CD4-positive, CD25-positive, alpha-beta regulatory T cell (primary cell): ENCODE data around the gene ABCA8. TPM values are rescaled to one million over a fixed set of nuclear protein-coding genes. Genes with fewer than 3 reads are reported as not detected.
"Not testable (repeated sequence)": the region's sequence is repeated elsewhere in the genome, so short reads cannot be mapped to it uniquely, and the experiment has no call there.

Source experiments
- ATAC-seq, 2 donors: fragments of 150-1000 bp; cut with Tn5 transposase; one replicate each; pipeline ENCODE4 v1.10.0; 2021; ENCODE audit warnings: low read depth in 2 of 2, moderate number of reproducible peaks in 2 of 2, moderate library complexity in 1 of 2
- DNase-seq, 3 donors: peaks; one replicate each; pipeline versions ENCODE4 v3.0.0 to v3.0.0-alpha.2; 2012 to 2022; ENCODE audit warnings: mixed read lengths in 1 of 3
- H3K27ac ChIP-seq: one replicate; pipeline ENCODE4 v1.7.0; 2013; ENCODE audit warnings: mild to moderate bottlenecking, low read length; ENCODE audit not compliant: insufficient read depth, poor library complexity, severe bottlenecking
- H3K27me3 ChIP-seq: one replicate; pipeline ENCODE4 v1.7.0; 2013; ENCODE audit warnings: low read length; ENCODE audit not compliant: control insufficient read depth, insufficient read depth
- H3K36me3 ChIP-seq: one replicate; pipeline ENCODE4 v1.7.0; 2013; ENCODE audit warnings: mild to moderate bottlenecking, low read length, moderate library complexity; ENCODE audit not compliant: control insufficient read depth, insufficient read depth
- H3K4me1 ChIP-seq: 2 replicates; pipeline ENCODE4 v1.7.0; 2013; ENCODE audit warnings: mild to moderate bottlenecking, low read length; ENCODE audit not compliant: insufficient read depth, control insufficient read depth, poor library complexity, severe bottlenecking
- H3K4me3 ChIP-seq: one replicate; pipeline ENCODE4 v1.7.0; 2013; ENCODE audit warnings: low read depth, mild to moderate bottlenecking, low read length, moderate library complexity
- H3K9me3 ChIP-seq, 2 experiments: 1 replicate in 1 of 2; 2 replicates in 1 of 2; pipeline ENCODE4 v1.7.0; 2013; ENCODE audit warnings: low read length in 2 of 2, mild to moderate bottlenecking in 1 of 2, moderate library complexity in 1 of 2; ENCODE audit not compliant: control insufficient read depth in 2 of 2
- H3K27ac Mint-ChIP-seq, 3 donors: one replicate each; pipeline ENCODE4 v1.8.0; 2020 to 2022; ENCODE audit warnings: mild to moderate bottlenecking in 3 of 3, mixed read lengths in 3 of 3, moderate library complexity in 2 of 3
- H3K27me3 Mint-ChIP-seq: one replicate; pipeline ENCODE4 v1.8.0; 2022; ENCODE audit warnings: mild to moderate bottlenecking, mixed read lengths
- H3K36me3 Mint-ChIP-seq: one replicate; pipeline ENCODE4 v1.8.0; 2020; ENCODE audit warnings: mixed read lengths
- H3K4me1 Mint-ChIP-seq, 4 donors: one replicate each; pipeline ENCODE4 v1.8.0; 2020 to 2022; ENCODE audit warnings: mixed read lengths in 4 of 4, mild to moderate bottlenecking in 1 of 4
- H3K4me3 Mint-ChIP-seq, 4 donors: one replicate each; pipeline ENCODE4 v1.8.0; 2020 to 2022; ENCODE audit warnings: mild to moderate bottlenecking in 4 of 4, mixed read lengths in 4 of 4, moderate library complexity in 3 of 4
- H3K9me3 Mint-ChIP-seq, 7 donors: one replicate each; pipeline ENCODE4 v1.8.0; 2020 to 2022; ENCODE audit warnings: mixed read lengths in 7 of 7, mild to moderate bottlenecking in 3 of 7, moderate library complexity in 2 of 7
- polyA plus RNA-seq, 4 donors: library from polyadenylated mRNA; unstranded; fragments of 300-500 nt; fragmentation: Illumina TruSeq; gene quantifications; one replicate each; pipeline ENCODE4 v1.2.3, GENCODE V29; 2021
- total RNA-seq: library from RNA; stranded (reverse); gene quantifications from one replicate; pipeline ENCODE4 v1.2.3, GENCODE V29; 2022

ABCA8 gene
- total and polyA plus RNA-seq, 5 donors from 2014 or later = not detected

- H3K4me1 ChIP-seq = no peaks in the 10 kb centered on the region
- H3K4me3 ChIP-seq = no peak overlapping the region
- H3K27me3 ChIP-seq = peaks cover 2% of the 10 kb centered on the region
- no peaks in the 10 kb centered on the region for H3K9me3 ChIP-seq
- no peaks in the 10 kb centered on the region for H3K36me3 ChIP-seq
- Mint-ChIP-seq H3K4me3 (no peak overlapping the region), H3K4me1 (no peaks in the 10 kb centered on the region), H3K27me3 (no peaks in the 10 kb centered on the region), H3K27ac (no peak overlapping the region), H3K36me3 (no peaks in the 10 kb centered on the region), H3K9me3 (peaks cover 0 to 3% (median 2%) of the 10 kb centered on the region in 7 donors)
- H3K27ac ChIP-seq = no peak overlapping the region
- no peak for DNase-seq
- no peak for ATAC-seq
These were observed 17.0 kb upstream of the ABCA8 start for GRCh38 chr17:68972119-68972704.

GRCh38 chr17:68969101-68969500, 13.9 kb upstream of the ABCA8 start:
- Mint-ChIP-seq H3K4me3 (no peak overlapping the region), H3K9me3 (peaks cover 0 to 4% (median 0%) of the 10 kb centered on the region in 7 donors), H3K4me1 (no peaks in the 10 kb centered on the region)

GRCh38 chr17:68963958-68964357, 8.8 kb upstream of the ABCA8 start:
- Mint-ChIP-seq H3K4me3 (no peak overlapping the region), H3K9me3 (peaks cover 0 to 4% (median 2%) of the 10 kb centered on the region in 7 donors), H3K36me3 (no peaks in the 10 kb centered on the region), H3K27ac (no peak overlapping the region), H3K4me1 (no peaks in the 10 kb centered on the region), H3K27me3 (no peaks in the 10 kb centered on the region)
- no peaks in the 10 kb centered on the region for H3K4me1 ChIP-seq
- H3K27ac ChIP-seq = no peak overlapping the region
- no peak for ATAC-seq
- no peak for DNase-seq
- no peaks in the 10 kb centered on the region for H3K9me3 ChIP-seq
- H3K4me3 ChIP-seq = no peak overlapping the region
- no peaks in the 10 kb centered on the region for H3K36me3 ChIP-seq
- no peaks in the 10 kb centered on the region for H3K27me3 ChIP-seq

More at GRCh38 chr17:68969101-68969500, 13.9 kb upstream of the ABCA8 start:
- Histone ChIP-seq H3K27ac (no peak overlapping the region), H3K9me3 (no peaks in the 10 kb centered on the region), H3K4me3 (no peak overlapping the region), H3K27me3 (no peaks in the 10 kb centered on the region), H3K36me3 (no peaks in the 10 kb centered on the region), H3K4me1 (no peaks in the 10 kb centered on the region)
- no peak overlapping the region for H3K27ac Mint-ChIP-seq
- H3K27me3 Mint-ChIP-seq = no peaks in the 10 kb centered on the region
- ATAC-seq = no peak
- H3K36me3 Mint-ChIP-seq = no peaks in the 10 kb centered on the region
- DNase-seq = no peak

GRCh38 chr17:68961214-68961882, 6.2 kb upstream of the ABCA8 start:
- ATAC-seq = no peak
- no peak overlapping the region for H3K27ac ChIP-seq
- H3K4me3 ChIP-seq = no peak overlapping the region
- no peak for DNase-seq
- H3K9me3 Mint-ChIP-seq = peaks cover 0 to 3% (median 2%) of the 10 kb centered on the region in 7 donors
- no peaks in the 10 kb centered on the region for H3K27me3 Mint-ChIP-seq
- H3K36me3 Mint-ChIP-seq = no peaks in the 10 kb centered on the region
- no peak overlapping the region for H3K4me3 Mint-ChIP-seq
- H3K4me1 ChIP-seq = no peaks in the 10 kb centered on the region
- no peaks in the 10 kb centered on the region for H3K9me3 ChIP-seq
- no peaks in the 10 kb centered on the region for H3K27me3 ChIP-seq
- no peaks in the 10 kb centered on the region for H3K4me1 Mint-ChIP-seq
- H3K36me3 ChIP-seq = no peaks in the 10 kb centered on the region
- H3K27ac Mint-ChIP-seq = no peak overlapping the region

GRCh38 chr17:68959117-68959516, 3.9 kb upstream of the ABCA8 start:
- H3K4me1 ChIP-seq, H3K9me3 Mint-ChIP-seq, H3K36me3 ChIP-seq, H3K9me3 ChIP-seq, H3K4me3 Mint-ChIP-seq, H3K27ac Mint-ChIP-seq, DNase-seq, ATAC-seq, H3K36me3 Mint-ChIP-seq, H3K4me3 ChIP-seq, H3K27me3 Mint-ChIP-seq, H3K4me1 Mint-ChIP-seq, H3K27ac ChIP-seq, H3K27me3 ChIP-seq: not testable (repeated sequence)

GRCh38 chr17:68957944-68958343, 2.8 kb upstream of the ABCA8 start:
- no peaks in the 10 kb centered on the region for H3K27me3 ChIP-seq
- H3K27me3 Mint-ChIP-seq = no peaks in the 10 kb centered on the region

GRCh38 chr17:68954146-68954896, 871 bp downstream of the ABCA8 start:
- H3K27ac ChIP-seq = no peak overlapping the region
- no peaks in the 10 kb centered on the region for H3K4me1 ChIP-seq
- H3K27me3 Mint-ChIP-seq = no peaks in the 10 kb centered on the region
- DNase-seq = no peak
- no peak overlapping the region for H3K27ac Mint-ChIP-seq
- H3K9me3 Mint-ChIP-seq = peaks cover 0 to under 1% (median 0%) of the 10 kb centered on the region in 7 donors
- no peaks in the 10 kb centered on the region for H3K9me3 ChIP-seq
- H3K27me3 ChIP-seq = no peaks in the 10 kb centered on the region
- no peaks in the 10 kb centered on the region for H3K36me3 ChIP-seq
- H3K36me3 Mint-ChIP-seq = no peaks in the 10 kb centered on the region
- no peak for ATAC-seq
- no peak overlapping the region for H3K4me3 ChIP-seq
- H3K4me1 Mint-ChIP-seq = no peaks in the 10 kb centered on the region
- no peak overlapping the region for H3K4me3 Mint-ChIP-seq

More at GRCh38 chr17:68957944-68958343, 2.8 kb upstream of the ABCA8 start:
- Histone ChIP-seq H3K9me3 (no peaks in the 10 kb centered on the region), H3K36me3 (no peaks in the 10 kb centered on the region), H3K27ac (no peak overlapping the region), H3K4me3 (no peak overlapping the region), H3K4me1 (no peaks in the 10 kb centered on the region)
- H3K9me3 Mint-ChIP-seq = peaks cover 0 to 2% (median 0%) of the 10 kb centered on the region in 7 donors
- no peaks in the 10 kb centered on the region for H3K36me3 Mint-ChIP-seq
- ATAC-seq (no peak), DNase-seq (peak in 1 of 3 donors; percentile 6)
- no peak overlapping the region for H3K4me3 Mint-ChIP-seq
- no peaks in the 10 kb centered on the region for H3K4me1 Mint-ChIP-seq
- H3K27ac Mint-ChIP-seq = no peak overlapping the region
